Panc1 (cell line): ENCODE data around the gene MAF.

ENCODE experiments used
- CTCF ChIP-seq: fragments of 450-650 bp; IDR thresholded peaks from 2 replicates; pipeline ENCODE4 v1.5.1; 2017; ENCODE audit warnings: mild to moderate bottlenecking
- POLR2AphosphoS5 ChIP-seq: IDR thresholded peaks from 2 replicates; pipeline ENCODE4 v1.6.1; 2012; ENCODE audit warnings: mild to moderate bottlenecking, low read depth, low read length, moderate library complexity
- REST ChIP-seq, 2 experiments: IDR thresholded peaks; 2 replicates each; pipeline ENCODE4 v1.6.1; 2011 to 2012; ENCODE audit warnings: low read depth in 2 of 2, control low read depth in 1 of 2, low read length in 1 of 2, mild to moderate bottlenecking in 1 of 2, moderate library complexity in 1 of 2; ENCODE audit not compliant: insufficient read depth in 1 of 2
- SIN3A ChIP-seq: IDR thresholded peaks from 2 replicates; pipeline ENCODE4 v1.6.1; 2012; ENCODE audit warnings: low read depth, mild to moderate bottlenecking, low read length, moderate library complexity, borderline replicate concordance; ENCODE audit not compliant: insufficient read depth
- TCF7L2 ChIP-seq: IDR thresholded peaks from 2 replicates; pipeline ENCODE4 v1.6.1; 2011; ENCODE audit warnings: mild to moderate bottlenecking, low read depth, low read length, inconsistent platforms

GRCh38 chr16:79587296-79587695 is 13.2 kb downstream of the MAF start:
- TF ChIP-seq CTCF (no peak), POLR2AphosphoS5 (no peak), TCF7L2 (no peak), SIN3A (no peak), REST (IDR thresholded peaks at IDR 0.05; ENCODE audit: insufficient read depth in 1 of 2, low read depth in 2 of 2, low read length in 1 of 2) (no peak)
